Activated CD8-positive, alpha-beta memory T cell treated with anti-CD3 and anti-CD28 coated beads, Interleukin-2, amount 10 ng/mL, durations not matched to agents 7 days and 5 days (primary cell): ENCODE measurements around the gene WDFY2. TPM values are rescaled to one million over a fixed set of nuclear protein-coding genes. Genes with fewer than 3 reads are reported as not detected.
"Not testable (repeated sequence)": the region's sequence is repeated elsewhere in the genome, so short reads cannot be mapped to it uniquely, and the experiment has no call there.

Source experiments
- ATAC-seq: fragments of 150-1000 bp; cut with Tn5 transposase; one replicate; pipeline ENCODE4 v1.10.0; 2021; ENCODE audit warnings: moderate library complexity
- CTCF ChIA-PET: fragments of 350-600 bp; sonication (Branson Sonifier 250); formaldehyde crosslinking; loops from one replicate; lab custom pipeline; 2021; ENCODE audit warnings: antibody characterized with exemption; lab: Charles Lee
- DNase-seq: peaks from one replicate; pipeline ENCODE4 v3.0.0-alpha.2; 2020
- H3K27ac Mint-ChIP-seq: one replicate; pipeline ENCODE4 v1.8.0; 2021; ENCODE audit warnings: mild to moderate bottlenecking, mixed read lengths
- H3K27me3 Mint-ChIP-seq: one replicate; pipeline ENCODE4 v1.8.0; 2021; ENCODE audit warnings: mixed read lengths
- H3K36me3 Mint-ChIP-seq: one replicate; pipeline ENCODE4 v1.8.0; 2021; ENCODE audit warnings: mild to moderate bottlenecking, mixed read lengths
- H3K4me1 Mint-ChIP-seq: one replicate; pipeline ENCODE4 v1.8.0; 2021; ENCODE audit warnings: mixed read lengths
- H3K4me3 Mint-ChIP-seq: one replicate; pipeline ENCODE4 v1.8.0; 2021; ENCODE audit warnings: mild to moderate bottlenecking, moderate library complexity, mixed read lengths
- H3K9me3 Mint-ChIP-seq: one replicate; pipeline ENCODE4 v1.8.0; 2022; ENCODE audit warnings: low read depth, mixed read lengths
- total RNA-seq, 2 experiments: library from RNA; stranded (reverse); gene quantifications; one replicate each; pipeline ENCODE4 v1.2.3, GENCODE V29; 2021

The WDFY2 gene
- total RNA-seq, 2 experiments from 2014 or later = 9.1 to 11.9 TPM

GRCh38 chr13:51552027-51552426 lies 32.2 kb upstream of the WDFY2 start:
- H3K36me3 Mint-ChIP-seq = peaks cover 1% of the 10 kb centered on the region
- peaks cover 3% of the 10 kb centered on the region for H3K4me1 Mint-ChIP-seq
- ATAC-seq = no peak
- CTCF ChIA-PET = interaction anchor here (0.7 kb wide), 1 partner anchor 12 kb away, joined by 4 read pairs; no protein-coding TSS in a partner anchor
- no peak overlapping the region for H3K4me3 Mint-ChIP-seq
- H3K27ac Mint-ChIP-seq = no peak overlapping the region
- H3K9me3 Mint-ChIP-seq = no peaks in the 10 kb centered on the region
- H3K27me3 Mint-ChIP-seq = peaks cover 11% of the 10 kb centered on the region
- no peak for DNase-seq

DNA sequence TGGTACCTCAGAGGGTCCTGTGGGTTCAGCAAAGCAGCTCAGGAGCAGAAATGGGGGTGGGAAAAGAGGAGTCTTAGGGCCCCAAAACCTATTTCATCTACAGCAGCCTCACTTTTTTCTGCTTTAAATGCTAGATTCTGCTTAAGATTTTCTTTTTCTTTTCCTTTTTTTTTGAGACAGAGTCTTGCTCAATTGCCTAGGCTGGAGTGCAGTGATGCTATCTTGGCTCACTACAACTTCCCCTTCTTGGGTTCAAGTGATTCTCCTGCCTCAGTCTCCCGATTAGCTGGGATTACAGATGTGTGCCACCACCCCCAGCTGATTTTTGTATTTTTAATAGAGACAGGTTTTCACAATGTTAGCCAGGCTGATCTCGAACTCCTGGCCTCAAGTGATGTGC lies 30.7 kb upstream of the WDFY2 start:
- no peak overlapping the region for H3K27ac Mint-ChIP-seq
- H3K4me3 Mint-ChIP-seq = no peak overlapping the region
- H3K9me3 Mint-ChIP-seq = no peaks in the 10 kb centered on the region
- ATAC-seq (no peak), DNase-seq (no peak)
- CTCF ChIA-PET = no interaction called here
- H3K27me3 Mint-ChIP-seq = peaks cover 14% of the 10 kb centered on the region
- peaks cover 4% of the 10 kb centered on the region for H3K4me1 Mint-ChIP-seq
- H3K36me3 Mint-ChIP-seq = peaks cover 1% of the 10 kb centered on the region

GRCh38 chr13:51556740-51557139 lies 27.5 kb upstream of the WDFY2 start:
- Mint-ChIP-seq H3K27me3 (peaks cover 6% of the 10 kb centered on the region), H3K36me3 (peaks cover 8% of the 10 kb centered on the region), H3K4me1 (peaks cover 27% of the 10 kb centered on the region), H3K27ac (no peak overlapping the region), H3K4me3 (no peak overlapping the region), H3K9me3 (peaks cover 3% of the 10 kb centered on the region)
- ATAC-seq = no peak
- CTCF ChIA-PET = no interaction called here
- no peak for DNase-seq

GRCh38 chr13:51557438-51557837 lies 26.8 kb upstream of the WDFY2 start:
- CTCF ChIA-PET = no interaction called here
- ATAC-seq = no peak
- H3K4me1 Mint-ChIP-seq = peaks cover 34% of the 10 kb centered on the region
- no peak for DNase-seq
- H3K27me3 Mint-ChIP-seq = peaks cover 6% of the 10 kb centered on the region
- peaks cover 8% of the 10 kb centered on the region for H3K36me3 Mint-ChIP-seq
- peaks cover 3% of the 10 kb centered on the region for H3K9me3 Mint-ChIP-seq
- H3K4me3 Mint-ChIP-seq = no peak overlapping the region
- no peak overlapping the region for H3K27ac Mint-ChIP-seq

GRCh38 chr13:51557875-51558612 lies 26.2 kb upstream of the WDFY2 start:
- Mint-ChIP-seq H3K9me3 (peaks cover 3% of the 10 kb centered on the region), H3K36me3 (peaks cover 10% of the 10 kb centered on the region), H3K27ac (no peak overlapping the region), H3K27me3 (peaks cover 6% of the 10 kb centered on the region), H3K4me3 (no peak overlapping the region), H3K4me1 (peaks cover 39% of the 10 kb centered on the region)
- CTCF ChIA-PET = interaction anchor here (0.7 kb wide), 1 partner anchor 10 kb away, joined by 3 read pairs; no protein-coding TSS in a partner anchor
- ATAC-seq (no peak), DNase-seq (no peak)

GRCh38 chr13:51559946-51560735 lies 24.1 kb upstream of the WDFY2 start:
- DNase-seq = no peak
- Mint-ChIP-seq H3K4me3 (no peak overlapping the region), H3K36me3 (peaks cover 12% of the 10 kb centered on the region), H3K9me3 (peaks cover 3% of the 10 kb centered on the region), H3K27me3 (peaks cover 6% of the 10 kb centered on the region), H3K4me1 (peaks cover 39% of the 10 kb centered on the region), H3K27ac (peak overlapping the region; percentile 20)
- no peak for ATAC-seq
- CTCF ChIA-PET = interaction anchor here (1.4 kb wide), 2 partner anchors 25 to 274 kb away, joined by 3 to 7 read pairs; no protein-coding TSS in a partner anchor

DNA sequence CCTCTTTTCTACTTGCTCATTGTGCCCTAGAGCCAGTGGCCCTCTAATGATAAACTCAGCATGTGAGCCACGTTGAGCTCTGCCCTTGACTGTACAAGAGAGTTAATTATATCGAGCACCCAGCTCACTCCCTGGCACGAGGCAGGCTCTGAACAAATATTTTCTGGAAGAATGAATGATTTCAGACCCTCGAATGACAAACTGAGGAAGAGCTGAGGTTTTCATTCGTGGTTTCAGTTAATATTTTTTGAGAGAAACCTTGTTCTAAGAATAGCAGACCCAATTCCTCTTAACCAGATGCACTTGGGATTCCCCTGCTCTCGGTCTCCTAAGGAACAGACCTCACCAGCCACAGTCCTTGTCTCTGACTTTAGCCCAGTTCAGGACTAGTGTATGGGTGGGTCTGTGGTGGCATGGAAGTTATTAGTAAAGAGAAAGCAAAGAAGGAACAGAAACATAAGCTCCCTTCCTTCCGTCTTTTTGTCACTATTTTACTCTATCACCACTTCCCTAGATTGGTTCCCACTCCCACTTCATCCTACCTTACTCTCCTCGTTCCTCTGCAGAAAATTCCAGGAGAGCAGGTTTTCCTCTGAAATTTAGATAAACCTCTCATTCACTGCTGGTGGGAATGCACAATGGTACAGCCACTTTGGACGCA lies 22.1 kb upstream of the WDFY2 start:
- peaks cover 39% of the 10 kb centered on the region for H3K4me1 Mint-ChIP-seq
- peak overlapping the region; percentile 42 for H3K27ac Mint-ChIP-seq
- CTCF ChIA-PET = interaction anchor here (0.6 to 1.3 kb wide), 2 partner anchors 14 to 109 kb away, joined by 3 to 5 read pairs; partner anchors contain the start of gene INTS6
- H3K36me3 Mint-ChIP-seq = peaks cover 12% of the 10 kb centered on the region
- ATAC-seq (peak; percentile 51), DNase-seq (peak; percentile 50)
- peaks cover 3% of the 10 kb centered on the region for H3K9me3 Mint-ChIP-seq
- H3K4me3 Mint-ChIP-seq = peak overlapping the region; percentile 6
- H3K27me3 Mint-ChIP-seq = peaks cover 3% of the 10 kb centered on the region

- Mint-ChIP-seq H3K36me3 (peaks cover 8% of the 10 kb centered on the region), H3K27me3 (no peaks in the 10 kb centered on the region), H3K4me1 (peaks cover 33% of the 10 kb centered on the region), H3K4me3 (no peak overlapping the region), H3K9me3 (peaks cover under 1% of the 10 kb centered on the region), H3K27ac (no peak overlapping the region)
- DNase-seq = no peak
- CTCF ChIA-PET = no interaction called here
- no peak for ATAC-seq
Observed at GRCh38 chr13:51564252-51564651, 20.0 kb upstream of the WDFY2 start.

GRCh38 chr13:51564671-51565070 lies 19.6 kb upstream of the WDFY2 start:
- H3K27ac Mint-ChIP-seq = no peak overlapping the region
- peaks cover 32% of the 10 kb centered on the region for H3K4me1 Mint-ChIP-seq
- CTCF ChIA-PET = no interaction called here
- ATAC-seq = no peak
- H3K4me3 Mint-ChIP-seq = no peak overlapping the region
- no peaks in the 10 kb centered on the region for H3K9me3 Mint-ChIP-seq
- peaks cover 8% of the 10 kb centered on the region for H3K36me3 Mint-ChIP-seq
- DNase-seq = no peak
- peaks cover 2% of the 10 kb centered on the region for H3K27me3 Mint-ChIP-seq

- ATAC-seq, H3K4me3 Mint-ChIP-seq, H3K27ac Mint-ChIP-seq, H3K27me3 Mint-ChIP-seq, H3K9me3 Mint-ChIP-seq, H3K4me1 Mint-ChIP-seq, H3K36me3 Mint-ChIP-seq, DNase-seq: not testable (repeated sequence)
- CTCF ChIA-PET = interaction anchor here (1.6 kb wide), 1 partner anchor 114 kb away, joined by 4 read pairs; no protein-coding TSS in a partner anchor
Observed at GRCh38 chr13:51569001-51569400, 15.3 kb upstream of the WDFY2 start.

GRCh38 chr13:51576754-51577153 lies 7.5 kb upstream of the WDFY2 start:
- DNase-seq = no peak
- CTCF ChIA-PET = no interaction called here
- H3K4me1 Mint-ChIP-seq = no peaks in the 10 kb centered on the region
- no peaks in the 10 kb centered on the region for H3K27me3 Mint-ChIP-seq
- no peaks in the 10 kb centered on the region for H3K9me3 Mint-ChIP-seq
- ATAC-seq = no peak
- H3K27ac Mint-ChIP-seq = no peak overlapping the region
- no peak overlapping the region for H3K4me3 Mint-ChIP-seq
- H3K36me3 Mint-ChIP-seq = peaks cover 1% of the 10 kb centered on the region

DNA sequence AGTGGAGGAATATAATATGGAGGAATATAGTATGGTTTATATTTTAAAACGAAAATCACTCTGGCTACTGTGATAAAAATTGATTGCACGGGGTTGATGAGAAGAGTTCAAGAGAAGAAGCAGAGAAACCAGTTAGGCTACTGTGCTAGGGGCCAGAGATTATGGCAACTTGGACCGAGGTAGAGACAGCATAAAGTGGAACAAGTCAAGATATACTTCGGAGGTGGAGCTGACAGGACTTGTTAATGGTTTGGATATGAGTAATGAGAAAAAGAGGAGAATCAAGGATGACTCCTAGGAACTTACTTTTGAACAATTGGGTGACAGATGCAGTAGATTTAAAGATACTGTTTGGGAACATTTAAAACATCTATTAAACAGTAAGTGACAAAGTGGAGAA lies 6.6 kb upstream of the WDFY2 start:
- CTCF ChIA-PET = no interaction called here
- no peak overlapping the region for H3K27ac Mint-ChIP-seq

GRCh38 chr13:51579676-51580075 lies 4.6 kb upstream of the WDFY2 start:
- Mint-ChIP-seq H3K27ac (no peak overlapping the region), H3K27me3 (no peaks in the 10 kb centered on the region), H3K36me3 (peaks cover 1% of the 10 kb centered on the region), H3K9me3 (no peaks in the 10 kb centered on the region), H3K4me1 (peaks cover 4% of the 10 kb centered on the region), H3K4me3 (no peak overlapping the region)
- no peak for DNase-seq
- ATAC-seq = no peak
- CTCF ChIA-PET = no interaction called here

More for the DNA sequence above, 6.6 kb upstream of the WDFY2 start:
- no peaks in the 10 kb centered on the region for H3K27me3 Mint-ChIP-seq
- ATAC-seq = no peak
- DNase-seq = no peak
- H3K4me3 Mint-ChIP-seq = no peak overlapping the region
- no peaks in the 10 kb centered on the region for H3K9me3 Mint-ChIP-seq
- H3K36me3 Mint-ChIP-seq = peaks cover 1% of the 10 kb centered on the region
- no peaks in the 10 kb centered on the region for H3K4me1 Mint-ChIP-seq
